Measurements from ENCODE around the gene PLK5.

The PLK5 gene

DNA sequence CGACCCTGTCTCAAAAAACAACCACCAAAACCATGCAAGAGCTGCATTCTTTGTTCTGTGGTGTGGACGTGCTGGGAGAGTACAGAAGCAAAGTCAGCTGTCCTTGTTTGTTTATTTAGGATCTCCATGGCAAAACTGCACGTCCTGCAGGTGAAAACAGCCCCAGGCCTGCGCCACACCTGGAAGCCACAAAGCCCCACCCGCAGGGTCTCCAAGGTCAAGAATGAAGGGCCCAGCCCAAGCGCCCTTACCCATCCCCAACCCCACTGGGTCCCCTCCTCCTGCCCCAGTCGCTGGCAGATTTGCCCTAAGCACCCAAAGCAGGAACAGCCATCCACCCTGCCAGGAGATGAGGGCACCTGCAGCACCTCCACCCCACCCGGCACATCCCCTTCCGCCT, 58.3 kb downstream of the PLK5 start:
- no peak for DNase-seq

- DNase-seq, result no peak
These were observed 60.8 kb downstream of the PLK5 start for GRCh38 chr19:1584500-1585242.

- no peak for DNase-seq
These were observed 61.3 kb downstream of the PLK5 start for GRCh38 chr19:1585243-1585580.
